Endothelial cell of umbilical vein (primary cell): Measurements from ENCODE around the gene MFAP2. TPM values are rescaled to one million over a fixed set of nuclear protein-coding genes. Genes with fewer than 3 reads are reported as not detected.

Experiments used
- BruUV-seq: library from RNA; stranded (reverse); fragments of 400-500 nt; replicated peaks from 2 replicates; lab custom pipeline; 2021; lab: Mats Ljungman, UMichigan
- CTCF ChIA-PET: fragments of 300-600, 350-600 bp; sonication (Branson Sonifier 250); formaldehyde crosslinking; loops from one replicate; lab custom pipeline; 2021; ENCODE audit warnings: antibody characterized with exemption, inconsistent platforms; lab: Charles Lee
- POLR2A ChIA-PET: fragments of 300-600, 350-600 bp; sonication (Branson Sonifier 250); formaldehyde crosslinking; loops from one replicate; lab custom pipeline; 2021; ENCODE audit warnings: antibody characterized with exemption, inconsistent platforms; lab: Charles Lee
- DNase-seq: peaks from one replicate; pipeline ENCODE4 v3.0.0-alpha.2; 2011; ENCODE audit warnings: low read depth, low spot score
- FAIRE-seq: peaks from 2 replicates; lab custom pipeline; 2011; peaks lifted over from hg19 to GRCh38; lab: Jason Lieb, UNC
- H2AFZ ChIP-seq: 2 replicates; pipeline ENCODE4 v1.6.0; 2012; ENCODE audit warnings: low read depth, low read length, control low read depth, inconsistent platforms
- H3K27ac ChIP-seq: 2 replicates; pipeline ENCODE4 v1.5.1; 2011; ENCODE audit warnings: low read depth, mild to moderate bottlenecking, control low read depth, low read length, moderate library complexity; ENCODE audit not compliant: insufficient read depth
- H3K27me3 ChIP-seq, 2 experiments: 2 replicates each; pipeline versions ENCODE4 v1.6.0 to v1.6.1; 2011; ENCODE audit warnings: low read length in 2 of 2, mixed read lengths in 1 of 2; ENCODE audit not compliant: control insufficient read depth in 2 of 2, insufficient read depth in 2 of 2
- H3K36me3 ChIP-seq, 2 experiments: 2 replicates in 1 of 2; 3 replicates in 1 of 2; pipeline ENCODE4 v1.5.1; 2011; ENCODE audit warnings: low read length in 2 of 2, mild to moderate bottlenecking in 1 of 2, moderate library complexity in 1 of 2; ENCODE audit not compliant: control insufficient read depth in 2 of 2, insufficient read depth in 2 of 2; ENCODE audit errors: extremely low read depth in 1 of 2
- H3K4me1 ChIP-seq: 3 replicates; pipeline ENCODE4 v1.5.1; 2011; ENCODE audit warnings: mild to moderate bottlenecking, low read length; ENCODE audit not compliant: control insufficient read depth, insufficient read depth; ENCODE audit errors: extremely low read depth
- H3K4me2 ChIP-seq: 2 replicates; pipeline ENCODE4 v1.6.1; 2011; ENCODE audit warnings: low read length, control low read depth, mixed read lengths; ENCODE audit not compliant: insufficient read depth
- H3K4me3 ChIP-seq, 3 experiments: fragments of 200-600 bp in 1 of 3; sonication (generic), shearing (Covaris generic) in 1 of 3; replicated peaks in 1 of 3; 2 replicates each; pipeline ENCODE4 v1.5.1; 2011 to 2016; ENCODE audit warnings: control low read depth in 3 of 3, low read length in 3 of 3, mild to moderate bottlenecking in 2 of 3, inconsistent platforms in 1 of 3, low read depth in 1 of 3, moderate library complexity in 1 of 3; ENCODE audit not compliant: insufficient read depth in 1 of 3
- H3K79me2 ChIP-seq: 2 replicates; pipeline ENCODE4 v1.6.0; 2012; ENCODE audit warnings: low read length, inconsistent platforms; ENCODE audit not compliant: control insufficient read depth, insufficient read depth
- H3K9ac ChIP-seq: replicated peaks from 2 replicates; pipeline ENCODE3; 2011; ENCODE audit warnings: low read length, control low read depth; ENCODE audit not compliant: insufficient read depth; ENCODE audit errors: extremely low read depth
- H3K9me1 ChIP-seq: replicated peaks from 3 replicates; pipeline ENCODE4 v1.6.0; 2011; ENCODE audit warnings: mild to moderate bottlenecking, low read length; ENCODE audit not compliant: control insufficient read depth, insufficient read depth; ENCODE audit errors: extremely low read depth
- H3K9me3 ChIP-seq: replicated peaks from 2 replicates; pipeline ENCODE4 v1.5.1; 2012; ENCODE audit warnings: low read length, inconsistent platforms; ENCODE audit not compliant: control insufficient read depth, insufficient read depth
- H4K20me1 ChIP-seq: replicated peaks from 2 replicates; pipeline ENCODE3; 2011; ENCODE audit warnings: mild to moderate bottlenecking, low read length; ENCODE audit not compliant: control insufficient read depth, insufficient read depth; ENCODE audit errors: extremely low read depth
- EZH2 ChIP-seq: IDR thresholded peaks from 2 replicates; pipeline ENCODE4 v1.6.1; 2012; ENCODE audit warnings: borderline replicate concordance, low read depth, mild to moderate bottlenecking, moderate library complexity, low read length, inconsistent platforms; ENCODE audit not compliant: severe bottlenecking
- FOS ChIP-seq: IDR thresholded peaks from 2 replicates; pipeline ENCODE4 v1.6.1; 2011; ENCODE audit warnings: mild to moderate bottlenecking, low read length, moderate library complexity, borderline replicate concordance; ENCODE audit not compliant: insufficient read depth
- GATA2 ChIP-seq: IDR thresholded peaks from 2 replicates; pipeline ENCODE4 v1.7.0; 2011; ENCODE audit warnings: low read depth, mild to moderate bottlenecking, moderate library complexity, mixed read lengths, low read length; ENCODE audit not compliant: insufficient read length, insufficient read depth
- JUN ChIP-seq: IDR thresholded peaks from 2 replicates; pipeline ENCODE4 v1.6.1; 2011; ENCODE audit warnings: borderline replicate concordance, low read depth; ENCODE audit not compliant: insufficient read length, insufficient read depth
- MAX ChIP-seq: IDR thresholded peaks from 2 replicates; pipeline ENCODE4 v1.6.1; 2011; ENCODE audit not compliant: insufficient read depth, insufficient read length
- MYC ChIP-seq: IDR thresholded peaks from one replicate; pipeline ENCODE4 v1.6.1; 2011; ENCODE audit warnings: mild to moderate bottlenecking, low read depth, low read length
- POLR2A ChIP-seq: IDR thresholded peaks from 2 replicates; pipeline ENCODE4 v1.6.1; 2012; ENCODE audit warnings: low read depth, mild to moderate bottlenecking, control low read depth, low read length
- POLR2AphosphoS5 ChIP-seq: IDR thresholded peaks from 2 replicates; pipeline ENCODE4 v1.6.1; 2012; ENCODE audit warnings: low read depth, mild to moderate bottlenecking, control low read depth, low read length, moderate library complexity; ENCODE audit not compliant: insufficient read depth
- dilution Hi-C: fragments of 300-500 bp; cut with MboI; formaldehyde crosslinking; loops from one replicate; pipeline ENCODE4 v1.15.0; 2019; ENCODE audit warnings: low sequenced_read_pairs; ENCODE audit not compliant: extremely low pct_ligation_motif_present
- intact Hi-C: fragments of 100-400 bp; cut with micrococcal nuclease; formaldehyde crosslinking; loops from one replicate; pipeline ENCODE4 v1.10.0; 2022
- polyA plus RNA-seq, 4 experiments: library from polyadenylated mRNA; depleted of rRNA in 3 of 4; stranded (reverse) in 3 of 4; unstranded in 1 of 4; fragments of >200 nt; gene quantifications; 2 replicates each; pipeline versions ENCODE4 v1.2.1 to v1.2.3, GENCODE V29; 2011 to 2012; ENCODE audit warnings: missing spikeins in 1 of 4
- total RNA-seq: library from RNA; stranded (reverse); gene quantifications from 2 replicates; pipeline ENCODE4 v1.2.3, GENCODE V29; 2021
- TF ChIP-seq, protein P1 (sequence below), 2 donors: IDR thresholded peaks; 1 replicate in 1 of 2; 2 replicates in 1 of 2; pipeline ENCODE4 v1.5.1; 2011; ENCODE audit warnings: low read length in 2 of 2, mild to moderate bottlenecking in 2 of 2, moderate library complexity in 2 of 2, control low read depth in 1 of 2, inconsistent platforms in 1 of 2, low read depth in 1 of 2; ENCODE audit not compliant: insufficient read depth in 1 of 2; ENCODE audit errors: extremely low read depth in 1 of 2

MFAP2 gene
- total and polyA plus RNA-seq, 2 donors (not counting 3 experiments of a cell fraction or from before 2014, with no cell fraction given), result 37.9 to 138 TPM

GRCh38 chr1:17008208-17008855 lies 27.9 kb upstream of the MFAP2 start:
- no peak overlapping the region for H3K27ac ChIP-seq

More at GRCh38 chr1:17008208-17008855, 27.9 kb upstream of the MFAP2 start:
- H3K4me1 ChIP-seq, result peaks cover 17% of the 10 kb centered on the region
- FAIRE-seq (no peak), DNase-seq (no peak)
- H3K4me2 ChIP-seq, result no peak overlapping the region
- intact Hi-C loops (no loop called here), dilution Hi-C loops (no loop called here)
- no TSS peak for BruUV-seq
- TF ChIP-seq FOS (no peak), EZH2 (no peak), GATA2 (no peak), JUN (no peak), POLR2AphosphoS5 (no peak), MYC (no peak), POLR2A (no peak), MAX (no peak)
- TF ChIP-seq, protein P1, sequence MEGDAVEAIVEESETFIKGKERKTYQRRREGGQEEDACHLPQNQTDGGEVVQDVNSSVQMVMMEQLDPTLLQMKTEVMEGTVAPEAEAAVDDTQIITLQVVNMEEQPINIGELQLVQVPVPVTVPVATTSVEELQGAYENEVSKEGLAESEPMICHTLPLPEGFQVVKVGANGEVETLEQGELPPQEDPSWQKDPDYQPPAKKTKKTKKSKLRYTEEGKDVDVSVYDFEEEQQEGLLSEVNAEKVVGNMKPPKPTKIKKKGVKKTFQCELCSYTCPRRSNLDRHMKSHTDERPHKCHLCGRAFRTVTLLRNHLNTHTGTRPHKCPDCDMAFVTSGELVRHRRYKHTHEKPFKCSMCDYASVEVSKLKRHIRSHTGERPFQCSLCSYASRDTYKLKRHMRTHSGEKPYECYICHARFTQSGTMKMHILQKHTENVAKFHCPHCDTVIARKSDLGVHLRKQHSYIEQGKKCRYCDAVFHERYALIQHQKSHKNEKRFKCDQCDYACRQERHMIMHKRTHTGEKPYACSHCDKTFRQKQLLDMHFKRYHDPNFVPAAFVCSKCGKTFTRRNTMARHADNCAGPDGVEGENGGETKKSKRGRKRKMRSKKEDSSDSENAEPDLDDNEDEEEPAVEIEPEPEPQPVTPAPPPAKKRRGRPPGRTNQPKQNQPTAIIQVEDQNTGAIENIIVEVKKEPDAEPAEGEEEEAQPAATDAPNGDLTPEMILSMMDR (IDR thresholded peaks at IDR 0.05; ENCODE audit: extremely low read depth in 1 of 2, insufficient read depth in 1 of 2, low read depth in 1 of 2, low read length in 2 of 2), result no peak
- POLR2A ChIA-PET, result no interaction called here
- H3K79me2 ChIP-seq, result no peaks in the 10 kb centered on the region
- CTCF ChIA-PET, result interaction anchor here (0.7 to 1.1 kb wide), 2 partner anchors 46 to 1885 kb away, joined by 3 to 4 read pairs; no protein-coding TSS in a partner anchor
- peaks cover 0 to 6% of the 10 kb centered on the region in 2 experiments for H3K36me3 ChIP-seq
- H3K27me3 ChIP-seq, result no peaks in the 10 kb centered on the region
- no peaks in the 10 kb centered on the region for H4K20me1 ChIP-seq
- H3K9me3 ChIP-seq, result no peaks in the 10 kb centered on the region
- H3K9me1 ChIP-seq, result no peaks in the 10 kb centered on the region
- H3K9ac ChIP-seq, result no peak overlapping the region
- H2AFZ ChIP-seq, result no peak overlapping the region
- no peak overlapping the region for H3K4me3 ChIP-seq
